ENCODE measurements around the gene MAD1L1. TPM values are rescaled to one million over a fixed set of nuclear protein-coding genes. Genes with fewer than 3 reads are reported as not detected.

MAD1L1 gene
- total RNA-seq, 2 experiments from 2014 or later, result 58.3 to 65.3 TPM

DNA sequence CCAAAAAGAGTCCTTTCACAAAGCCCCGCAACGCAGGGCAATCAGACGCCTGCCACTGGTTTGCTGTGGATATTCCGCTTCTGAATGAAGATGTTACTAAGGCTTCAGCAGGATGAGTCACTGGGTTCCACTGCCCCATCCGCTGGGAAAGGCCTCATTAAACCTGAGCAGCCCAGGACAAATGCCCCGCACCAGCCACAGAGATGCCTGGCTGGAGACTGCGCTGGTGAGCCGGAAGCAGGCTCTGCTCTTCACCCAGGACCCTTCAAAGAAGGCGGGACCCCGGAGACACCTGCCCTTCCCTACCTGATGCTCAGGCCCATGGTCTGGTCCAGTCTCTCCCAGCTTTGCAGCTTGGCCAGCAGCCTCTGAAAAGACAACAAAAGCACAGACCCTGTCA lies 19.8 kb downstream of the MAD1L1 start:
- POLR2A ChIA-PET, result no interaction called here
- intact Hi-C loops (cut with micrococcal nuclease; ENCODE audit: unreplicated experiment), result no loop called here
- CTCF ChIA-PET (ENCODE audit: unreplicated experiment), result no interaction called here

DNA sequence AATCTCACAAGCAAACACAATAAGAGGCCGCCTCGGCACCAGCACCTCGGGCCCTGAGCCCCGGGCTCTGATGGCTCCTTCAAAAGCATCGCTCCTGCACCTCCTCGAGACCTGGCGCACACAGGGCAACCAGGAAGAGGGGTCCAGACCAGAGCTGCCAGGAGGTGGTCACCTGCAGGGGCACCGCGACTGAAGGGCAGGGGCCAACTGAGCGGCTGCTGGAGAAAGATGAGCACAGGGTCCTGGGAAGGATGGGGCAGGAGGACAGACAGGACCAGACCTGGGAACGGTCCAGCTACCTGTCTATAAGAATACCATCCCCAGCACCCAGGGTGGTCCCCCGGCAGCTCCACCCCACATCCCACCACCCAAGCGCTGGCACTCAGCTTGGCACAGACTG lies 20.8 kb downstream of the MAD1L1 start:
- Histone ChIP-seq H3K27ac (ENCODE audit: low read depth, low read length, poor library complexity, severe bottlenecking) (no peak overlapping the region), H2AFZ (ENCODE audit: low read length) (no peak overlapping the region), H3K9me3 (ENCODE audit: low read length) (no peaks in the 10 kb centered on the region), H3K4me1 (ENCODE audit: insufficient read depth, low read length, poor library complexity, severe bottlenecking) (no peaks in the 10 kb centered on the region), H3K4me3 (ENCODE audit: low read depth, low read length, poor library complexity, severe bottlenecking) (no peak overlapping the region), H3K36me3 (ENCODE audit: insufficient read depth, low read length) (peaks cover 88% of the 10 kb centered on the region), H4K20me1 (ENCODE audit: insufficient read depth, low read length) (no peaks in the 10 kb centered on the region), H3K9me2 (ENCODE audit: insufficient read depth, low read length) (no peaks in the 10 kb centered on the region), H3K79me2 (ENCODE audit: insufficient read depth, low read depth, low read length) (no peaks in the 10 kb centered on the region), H3K4me2 (ENCODE audit: low read length) (no peak overlapping the region)
- no peak for DNase-seq (ENCODE audit: low spot score)
- ChIA-PET CTCF (ENCODE audit: unreplicated experiment) (interaction anchor here (0.9 kb wide), 1 partner anchor 113 kb away, joined by 3 read pairs; no protein-coding TSS in a partner anchor), POLR2A (no interaction called here)
- TF ChIP-seq EZH2phosphoT487 (IDR thresholded peaks at IDR 0.05; ENCODE audit: borderline replicate concordance, low read depth, low read length) (no peak), CTCF (conservative IDR thresholded peaks at IDR 0.05; ENCODE audit: low read length) (no peak)
- no TSS peak for BruUV-seq (replicated peaks)
- intact Hi-C loops (cut with micrococcal nuclease; ENCODE audit: unreplicated experiment), result no loop called here

More for the DNA sequence above, 19.8 kb downstream of the MAD1L1 start:
- Histone ChIP-seq H2AFZ (ENCODE audit: low read length) (no peak overlapping the region), H3K79me2 (ENCODE audit: insufficient read depth, low read depth, low read length) (no peaks in the 10 kb centered on the region), H3K27ac (ENCODE audit: low read depth, low read length, poor library complexity, severe bottlenecking) (no peak overlapping the region), H3K4me2 (ENCODE audit: low read length) (no peak overlapping the region), H3K36me3 (ENCODE audit: insufficient read depth, low read length) (peaks cover 89% of the 10 kb centered on the region), H3K9me3 (ENCODE audit: low read length) (no peaks in the 10 kb centered on the region), H4K20me1 (ENCODE audit: insufficient read depth, low read length) (no peaks in the 10 kb centered on the region), H3K4me1 (ENCODE audit: insufficient read depth, low read length, poor library complexity, severe bottlenecking) (no peaks in the 10 kb centered on the region), H3K4me3 (ENCODE audit: low read depth, low read length, poor library complexity, severe bottlenecking) (no peak overlapping the region), H3K9me2 (ENCODE audit: insufficient read depth, low read length) (no peaks in the 10 kb centered on the region)
- BruUV-seq (replicated peaks), result no TSS peak
- TF ChIP-seq EZH2phosphoT487 (IDR thresholded peaks at IDR 0.05; ENCODE audit: borderline replicate concordance, low read depth, low read length), result no peak
- no peak for TF ChIP-seq CTCF (conservative IDR thresholded peaks at IDR 0.05; ENCODE audit: low read length)
- no peak for DNase-seq (ENCODE audit: low spot score)

- no peak for TF ChIP-seq EZH2phosphoT487 (IDR thresholded peaks at IDR 0.05; ENCODE audit: borderline replicate concordance, low read depth, low read length)
- TF ChIP-seq CTCF (conservative IDR thresholded peaks at IDR 0.05; ENCODE audit: low read length), result no peak
- intact Hi-C loops (cut with micrococcal nuclease; ENCODE audit: unreplicated experiment), result no loop called here
- CTCF ChIA-PET (ENCODE audit: unreplicated experiment), result interaction anchor here (0.9 kb wide), 1 partner anchor 112 kb away, joined by 3 read pairs; no protein-coding TSS in a partner anchor
Measured at GRCh38 chr7:2211259-2211880, 21.4 kb downstream of the MAD1L1 start.

More at GRCh38 chr7:2211259-2211880, 21.4 kb downstream of the MAD1L1 start:
- Histone ChIP-seq H2AFZ (ENCODE audit: low read length) (no peak overlapping the region), H3K9me2 (ENCODE audit: insufficient read depth, low read length) (no peaks in the 10 kb centered on the region), H4K20me1 (ENCODE audit: insufficient read depth, low read length) (no peaks in the 10 kb centered on the region), H3K9me3 (ENCODE audit: low read length) (no peaks in the 10 kb centered on the region), H3K27ac (ENCODE audit: low read depth, low read length, poor library complexity, severe bottlenecking) (no peak overlapping the region), H3K4me3 (ENCODE audit: low read depth, low read length, poor library complexity, severe bottlenecking) (no peak overlapping the region), H3K4me2 (ENCODE audit: low read length) (no peak overlapping the region), H3K36me3 (ENCODE audit: insufficient read depth, low read length) (peaks cover 85% of the 10 kb centered on the region), H3K4me1 (ENCODE audit: insufficient read depth, low read length, poor library complexity, severe bottlenecking) (no peaks in the 10 kb centered on the region), H3K79me2 (ENCODE audit: insufficient read depth, low read depth, low read length) (no peaks in the 10 kb centered on the region)
- no peak for DNase-seq (ENCODE audit: low spot score)
- POLR2A ChIA-PET, result no interaction called here
- no TSS peak for BruUV-seq (replicated peaks)

Data from OCI-LY7 (cell line).